NCI-H748 (cell line): ENCODE measurements around the gene ABHD12B.

ENCODE experiments used
- DNase-seq: peaks from one replicate; lab custom pipeline; 2025; ENCODE audit not compliant: unreplicated experiment; lab: John Stamatoyannopoulos, UW

Gene ABHD12B

DNA sequence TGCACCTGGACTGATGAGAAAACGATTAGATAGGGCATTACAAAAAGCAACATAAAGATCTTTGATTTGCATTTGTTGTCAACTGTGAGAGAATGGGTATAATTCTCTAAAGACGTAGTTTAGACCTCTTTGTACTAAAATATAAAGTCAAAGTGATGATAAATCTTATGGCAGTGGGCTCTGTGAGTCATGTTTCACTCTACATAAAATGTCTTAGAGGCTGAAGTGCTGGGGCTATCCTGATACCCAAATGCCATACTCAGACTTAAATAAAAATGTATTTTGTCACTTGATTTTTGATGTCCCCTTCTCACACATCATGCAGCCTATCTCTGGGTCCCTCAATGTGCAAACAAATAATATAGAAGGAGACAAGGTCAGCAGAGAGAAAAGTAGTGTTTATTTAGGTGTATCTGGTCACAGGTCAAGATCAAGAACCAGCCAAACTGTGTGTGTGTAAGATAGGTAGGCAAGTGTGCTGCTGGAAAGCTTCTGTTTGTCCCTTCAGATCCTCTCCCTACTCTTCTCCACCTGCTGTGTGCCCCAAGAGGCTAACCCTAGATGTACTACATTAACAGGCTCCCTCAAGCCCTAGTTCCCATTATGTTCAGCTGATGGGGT, 33.9 kb upstream of the ABHD12B start:
- DNase-seq: no peak

GRCh38 chr14:50839048-50839447, 32.8 kb upstream of the ABHD12B start:
- DNase-seq: no peak

DNA sequence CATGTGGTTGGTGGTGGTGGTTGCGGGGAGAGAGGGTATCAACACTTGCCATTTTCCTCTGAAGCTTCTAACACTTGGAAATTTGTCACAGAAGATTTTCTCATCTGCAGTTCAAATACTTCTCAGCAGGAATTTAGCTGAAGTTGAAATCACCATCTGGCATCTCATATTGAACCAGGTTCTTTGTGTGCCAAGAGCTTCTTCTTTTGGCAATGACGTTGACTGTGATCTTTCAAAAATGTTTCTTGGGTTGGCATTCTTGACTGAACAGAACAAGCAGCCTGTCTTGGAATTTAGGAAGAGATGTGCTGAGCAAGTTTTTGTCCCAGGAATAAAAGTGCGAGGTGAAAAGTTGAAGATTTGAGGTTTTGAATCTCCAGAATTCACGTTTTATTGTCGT, 32.2 kb upstream of the ABHD12B start:
- DNase-seq: no peak

- no peak for DNase-seq
Observed at GRCh38 chr14:50844391-50844790, 27.5 kb upstream of the ABHD12B start.

DNA sequence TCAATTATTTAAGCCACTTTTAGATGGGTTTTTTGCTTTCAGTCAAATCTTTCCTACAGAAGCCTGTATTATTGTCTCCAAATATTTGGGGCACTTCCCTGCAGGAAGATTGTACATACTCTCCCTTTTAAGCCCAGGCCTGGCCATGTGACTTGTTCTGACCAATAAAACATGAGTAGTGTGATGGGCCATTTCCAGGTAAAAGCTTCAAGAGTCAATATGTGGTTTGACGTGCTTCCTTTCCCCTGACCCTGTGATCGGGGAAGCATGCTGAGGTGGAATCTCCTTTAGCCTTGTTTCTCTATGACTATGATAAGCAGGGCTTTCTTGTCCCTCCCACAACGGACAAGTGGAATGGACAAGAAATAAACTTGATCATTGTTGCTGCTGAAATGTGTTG, 26.7 kb upstream of the ABHD12B start:
- no peak for DNase-seq

- DNase-seq: no peak
Observed at GRCh38 chr14:50846226-50846880, 25.5 kb upstream of the ABHD12B start.

DNA sequence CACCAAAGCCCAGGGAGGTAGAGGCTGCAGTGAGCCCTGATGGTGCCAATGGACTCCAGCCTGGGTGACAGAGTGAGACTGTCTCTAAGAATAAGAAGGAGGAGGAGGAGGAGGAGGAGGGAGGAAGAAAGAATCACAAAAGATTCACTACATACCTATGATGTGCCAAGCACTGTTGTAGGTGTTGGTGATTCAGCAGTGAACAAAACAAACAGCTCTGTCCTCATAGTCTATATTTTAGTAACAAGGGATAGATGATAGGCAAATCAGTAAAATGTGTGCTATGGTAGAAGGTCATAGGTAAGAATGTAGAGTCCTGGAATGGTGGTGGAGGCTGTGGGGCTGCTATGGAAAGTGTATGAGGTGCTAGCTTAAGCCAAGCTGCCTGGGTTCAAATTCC, 18.0 kb upstream of the ABHD12B start:
- no peak for DNase-seq

DNA sequence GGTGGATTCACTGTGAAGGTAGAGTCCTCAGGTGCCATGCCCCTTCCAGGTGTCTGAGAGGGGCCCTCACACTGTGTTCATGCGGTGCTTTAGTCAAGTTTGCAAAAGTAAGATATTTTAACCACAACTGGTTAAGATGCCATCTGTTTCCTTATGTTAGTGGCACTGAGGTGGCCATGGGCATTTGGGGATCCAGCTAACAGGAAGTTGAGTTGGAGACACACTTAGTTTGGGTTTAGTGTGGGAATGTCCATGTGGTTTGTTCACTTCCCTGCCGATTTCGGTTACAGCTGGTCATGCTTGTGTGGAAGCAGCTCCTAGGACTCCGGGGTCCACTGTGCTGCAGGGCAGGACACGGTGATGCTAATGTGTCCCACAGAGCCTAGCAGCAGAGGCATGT, 17.3 kb upstream of the ABHD12B start:
- DNase-seq: no peak

GRCh38 chr14:50855558-50855957, 16.3 kb upstream of the ABHD12B start:
- DNase-seq: no peak

DNA sequence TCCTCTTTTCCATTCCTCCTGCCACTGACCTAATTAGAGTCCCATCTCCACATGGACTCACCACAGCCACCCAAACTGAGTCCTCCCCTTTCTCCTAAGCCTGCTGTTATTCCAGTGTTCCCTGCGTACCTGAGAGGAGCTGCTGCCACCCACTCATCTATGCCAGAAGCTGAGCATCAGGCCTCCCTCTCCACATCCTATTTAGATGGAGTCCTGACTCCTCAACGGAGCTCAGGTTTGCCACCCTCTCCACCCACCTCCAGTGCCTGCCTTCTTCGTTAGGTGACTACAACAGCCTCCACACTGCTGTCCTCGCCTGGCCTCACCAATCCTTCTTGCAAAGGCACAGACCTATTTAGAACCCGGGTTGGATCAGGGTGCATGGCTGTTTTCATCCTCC, 15.2 kb upstream of the ABHD12B start:
- DNase-seq: no peak

DNA sequence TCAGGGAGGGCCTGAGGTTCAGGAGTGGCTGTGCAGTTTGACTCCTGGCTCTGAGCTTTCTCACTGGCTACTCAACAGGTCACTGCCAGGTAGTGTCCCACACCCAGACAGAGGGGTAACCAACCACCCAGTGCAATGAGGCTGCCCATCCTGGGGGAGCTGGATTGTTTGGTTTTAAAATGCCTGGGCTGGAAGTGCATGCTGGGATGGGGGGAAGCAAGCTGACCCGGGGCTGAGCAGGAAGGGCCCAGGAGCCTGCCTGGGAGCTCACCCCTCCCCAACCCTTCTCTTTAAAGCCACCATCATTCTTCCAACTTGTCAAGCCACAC, 12.6 kb upstream of the ABHD12B start:
- no peak for DNase-seq

- peak; percentile 95 for DNase-seq
Observed at GRCh38 chr14:50860478-50861086, 11.3 kb upstream of the ABHD12B start.

- no peak for DNase-seq
Observed at GRCh38 chr14:50862036-50862570, 9.8 kb upstream of the ABHD12B start.

- DNase-seq: no peak
Observed at GRCh38 chr14:50864237-50864636, 7.6 kb upstream of the ABHD12B start.

DNA sequence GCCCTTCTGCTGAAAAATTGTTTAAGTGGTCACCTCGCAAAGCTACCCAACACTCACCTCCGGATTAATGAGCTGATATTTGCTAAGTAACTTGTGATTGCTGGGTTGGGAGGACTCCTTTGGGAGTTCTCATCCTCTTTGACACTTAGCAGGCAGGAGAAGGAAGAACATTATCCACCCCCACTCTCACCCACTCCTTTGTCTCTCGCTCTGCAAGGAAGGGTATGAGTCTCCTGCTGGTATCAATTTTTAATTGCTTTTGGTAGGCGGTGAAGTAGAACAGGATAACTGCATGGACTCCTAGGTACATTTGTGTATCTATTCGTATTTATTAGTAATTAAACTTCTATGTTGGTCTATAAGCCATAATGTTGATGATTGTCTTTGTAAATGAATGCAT, 6.9 kb upstream of the ABHD12B start:
- DNase-seq: no peak

GRCh38 chr14:50865391-50866076, 6.3 kb upstream of the ABHD12B start:
- no peak for DNase-seq

- DNase-seq: no peak
Observed at GRCh38 chr14:50871228-50871627, 625 bp upstream of the ABHD12B start.

GRCh38 chr14:50874757-50875156, 2.9 kb downstream of the ABHD12B start:
- peak; percentile 20 for DNase-seq

- no peak for DNase-seq
Observed at GRCh38 chr14:50875359-50876070, 3.7 kb downstream of the ABHD12B start.

GRCh38 chr14:50882932-50883826, 11.3 kb downstream of the ABHD12B start:
- no peak for DNase-seq
